HepG2 (cell line): ENCODE measurements around the gene MISP3. TPM values are rescaled to one million over a fixed set of nuclear protein-coding genes. Genes with fewer than 3 reads are reported as not detected.

Experiments used
- ADNP ChIP-seq: sonication (generic); formaldehyde crosslinking; IDR thresholded peaks from 2 replicates; pipeline ENCODE4 v1.4.0; 2020; ENCODE audit warnings: missing genetic modification reagents
- E2F2 ChIP-seq: sonication (generic); formaldehyde crosslinking; IDR thresholded peaks from 2 replicates; pipeline ENCODE4 v1.4.0; 2020; ENCODE audit warnings: missing genetic modification reagents, borderline replicate concordance
- EEA1 ChIP-seq: sonication (generic); formaldehyde crosslinking; IDR thresholded peaks from 2 replicates; pipeline ENCODE4 v1.5.1; 2020; ENCODE audit warnings: mild to moderate bottlenecking, missing genetic modification reagents, borderline replicate concordance
- ISX ChIP-seq: sonication (generic); formaldehyde crosslinking; conservative IDR thresholded peaks from 2 replicates; pipeline ENCODE4 v1.5.0; 2020; ENCODE audit warnings: missing genetic modification reagents
- ONECUT2 ChIP-seq: sonication (generic); formaldehyde crosslinking; IDR thresholded peaks from 2 replicates; pipeline ENCODE4 v1.4.0; 2020; ENCODE audit warnings: missing genetic modification reagents
- RXRB ChIP-seq: IDR thresholded peaks from 2 replicates; pipeline ENCODE4 v1.6.1; 2016; ENCODE audit warnings: borderline replicate concordance, missing genetic modification reagents, missing compliant biosample characterization
- SP5 ChIP-seq: IDR thresholded peaks from 2 replicates; pipeline ENCODE4 v1.6.1; 2016; ENCODE audit warnings: low read depth, borderline replicate concordance
- ZBTB1 ChIP-seq: sonication (generic); formaldehyde crosslinking; IDR thresholded peaks from 2 replicates; pipeline ENCODE4 v1.4.0; 2020; ENCODE audit warnings: missing genetic modification reagents, borderline replicate concordance
- ZBTB4 ChIP-seq: sonication (generic); formaldehyde crosslinking; IDR thresholded peaks from 2 replicates; pipeline ENCODE4 v1.4.0; 2020; ENCODE audit warnings: missing genetic modification reagents, mild to moderate bottlenecking, borderline replicate concordance
- ZFAT ChIP-seq: sonication (generic); formaldehyde crosslinking; conservative IDR thresholded peaks from 2 replicates; pipeline ENCODE4 v1.8.1; 2023; ENCODE audit warnings: missing genetic modification reagents, inconsistent platforms
- ZMYM3 ChIP-seq: sonication (generic); formaldehyde crosslinking; IDR thresholded peaks from 2 replicates; pipeline ENCODE4 v1.5.1; 2020; ENCODE audit warnings: mild to moderate bottlenecking, missing genetic modification reagents
- ZNF18 ChIP-seq: sonication (generic); formaldehyde crosslinking; IDR thresholded peaks from 2 replicates; pipeline ENCODE4 v1.8.0; 2022; ENCODE audit warnings: mild to moderate bottlenecking, missing genetic modification reagents; ENCODE audit not compliant: insufficient replicate concordance
- ZNF674 ChIP-seq: sonication (generic); formaldehyde crosslinking; IDR thresholded peaks from 2 replicates; pipeline ENCODE4 v1.5.0; 2020; ENCODE audit warnings: low read depth, mild to moderate bottlenecking, missing genetic modification reagents
- ZNF710 ChIP-seq: sonication (generic); formaldehyde crosslinking; IDR thresholded peaks from 2 replicates; pipeline ENCODE4 v1.5.0; 2020; ENCODE audit warnings: mild to moderate bottlenecking, missing genetic modification reagents, borderline replicate concordance
- ZNF775 ChIP-seq: sonication (generic); formaldehyde crosslinking; IDR thresholded peaks from 2 replicates; pipeline ENCODE4 v1.4.0; 2020; ENCODE audit warnings: missing genetic modification reagents, mild to moderate bottlenecking, moderate library complexity, borderline replicate concordance
- polyA plus RNA-seq, 8 experiments: library from polyadenylated mRNA; depleted of rRNA in 3 of 8; stranded (reverse) in 7 of 8; unstranded in 1 of 8; fragments of >200 nt; fragmentation: Illumina TruSeq in 4 of 8; extraction: Trizol in 4 of 8; gene quantifications; 2 replicates each; pipeline versions ENCODE4 v1.2.1 to v1.2.3, GENCODE V29; 2011 to 2016; ENCODE audit warnings: low read depth in 4 of 8, missing spikeins in 1 of 8, mixed read lengths in 1 of 8; ENCODE audit not compliant: insufficient read depth in 1 of 8
- total RNA-seq, 5 experiments: library from RNA; depleted of rRNA; stranded (reverse); fragments of >200 nt; fragmentation: Illumina TruSeq; extraction: Trizol; gene quantifications; 2 replicates each; pipeline ENCODE4 v1.2.3, GENCODE V29; 2016; ENCODE audit warnings: low read depth in 1 of 5
- TF ChIP-seq, protein P1 (sequence below): IDR thresholded peaks from 2 replicates; pipeline ENCODE4 v1.4.0; 2020; ENCODE audit warnings: mild to moderate bottlenecking, missing genetic modification reagents
- TF ChIP-seq, protein P2 (sequence below): sonication (generic); formaldehyde crosslinking; IDR thresholded peaks from 2 replicates; pipeline ENCODE4 v1.5.0; 2020; ENCODE audit warnings: mild to moderate bottlenecking, low read depth, missing genetic modification reagents, borderline replicate concordance

MISP3 gene
- total and polyA plus RNA-seq, 2 of the 13 experiments (the other 11 are each of a cell fraction or from before 2014, with no cell fraction given), result 2.5 to 5.4 TPM

- TF ChIP-seq, protein P1, sequence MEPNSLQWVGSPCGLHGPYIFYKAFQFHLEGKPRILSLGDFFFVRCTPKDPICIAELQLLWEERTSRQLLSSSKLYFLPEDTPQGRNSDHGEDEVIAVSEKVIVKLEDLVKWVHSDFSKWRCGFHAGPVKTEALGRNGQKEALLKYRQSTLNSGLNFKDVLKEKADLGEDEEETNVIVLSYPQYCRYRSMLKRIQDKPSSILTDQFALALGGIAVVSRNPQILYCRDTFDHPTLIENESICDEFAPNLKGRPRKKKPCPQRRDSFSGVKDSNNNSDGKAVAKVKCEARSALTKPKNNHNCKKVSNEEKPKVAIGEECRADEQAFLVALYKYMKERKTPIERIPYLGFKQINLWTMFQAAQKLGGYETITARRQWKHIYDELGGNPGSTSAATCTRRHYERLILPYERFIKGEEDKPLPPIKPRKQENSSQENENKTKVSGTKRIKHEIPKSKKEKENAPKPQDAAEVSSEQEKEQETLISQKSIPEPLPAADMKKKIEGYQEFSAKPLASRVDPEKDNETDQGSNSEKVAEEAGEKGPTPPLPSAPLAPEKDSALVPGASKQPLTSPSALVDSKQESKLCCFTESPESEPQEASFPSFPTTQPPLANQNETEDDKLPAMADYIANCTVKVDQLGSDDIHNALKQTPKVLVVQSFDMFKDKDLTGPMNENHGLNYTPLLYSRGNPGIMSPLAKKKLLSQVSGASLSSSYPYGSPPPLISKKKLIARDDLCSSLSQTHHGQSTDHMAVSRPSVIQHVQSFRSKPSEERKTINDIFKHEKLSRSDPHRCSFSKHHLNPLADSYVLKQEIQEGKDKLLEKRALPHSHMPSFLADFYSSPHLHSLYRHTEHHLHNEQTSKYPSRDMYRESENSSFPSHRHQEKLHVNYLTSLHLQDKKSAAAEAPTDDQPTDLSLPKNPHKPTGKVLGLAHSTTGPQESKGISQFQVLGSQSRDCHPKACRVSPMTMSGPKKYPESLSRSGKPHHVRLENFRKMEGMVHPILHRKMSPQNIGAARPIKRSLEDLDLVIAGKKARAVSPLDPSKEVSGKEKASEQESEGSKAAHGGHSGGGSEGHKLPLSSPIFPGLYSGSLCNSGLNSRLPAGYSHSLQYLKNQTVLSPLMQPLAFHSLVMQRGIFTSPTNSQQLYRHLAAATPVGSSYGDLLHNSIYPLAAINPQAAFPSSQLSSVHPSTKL (CRISPR knock-in tag), result no peak
- TF ChIP-seq ADNP, result no peak
- no peak for TF ChIP-seq ISX (CRISPR knock-in tag)
- TF ChIP-seq ZNF18 (CRISPR knock-in tag), result no peak
- TF ChIP-seq ONECUT2 (CRISPR knock-in tag), result no peak
- TF ChIP-seq ZBTB1 (CRISPR knock-in tag), result no peak
- no peak for TF ChIP-seq ZNF674 (CRISPR knock-in tag)
- no peak for TF ChIP-seq ZFAT (CRISPR knock-in tag)
- TF ChIP-seq ZNF775 (CRISPR knock-in tag), result no peak
- TF ChIP-seq EEA1 (CRISPR knock-in tag), result no peak
- TF ChIP-seq ZMYM3 (CRISPR knock-in tag), result no peak
- TF ChIP-seq, protein P2, sequence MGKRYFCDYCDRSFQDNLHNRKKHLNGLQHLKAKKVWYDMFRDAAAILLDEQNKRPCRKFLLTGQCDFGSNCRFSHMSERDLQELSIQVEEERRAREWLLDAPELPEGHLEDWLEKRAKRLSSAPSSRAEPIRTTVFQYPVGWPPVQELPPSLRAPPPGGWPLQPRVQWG (CRISPR knock-in tag), result no peak
- no peak for TF ChIP-seq E2F2 (CRISPR knock-in tag)
- TF ChIP-seq RXRB (CRISPR knock-in tag), result 0 out of 2 replicates have a peak, but pooled peaks have one; percentile 8
- TF ChIP-seq ZBTB4 (CRISPR knock-in tag), result no peak
- TF ChIP-seq SP5, result peak; percentile 54; the same call in 1 of the 2 replicates
- TF ChIP-seq ZNF710 (CRISPR knock-in tag), result no peak
These were observed 45.1 kb downstream of the MISP3 start, which contains the start of gene PRKACA (continued) for GRCh38 chr19:14117668-14118164.
